Measurements from ENCODE around the gene MED22.

Gene MED22

GRCh38 chr9:133375724-133376654 is 28.1 kb upstream of the MED22 start, which contains the start of the genes STKLD1 and SURF4:
Gene STKLD1 (plus strand): TSS chr9:133376366. CDS start chr9:133376474, 108 bp downstream.
Gene SURF4 (minus strand): TSS chr9:133376060. CDS start chr9:133375969, 91 bp downstream.
- DNase-seq: peak; percentile 92 to 97

DNA sequence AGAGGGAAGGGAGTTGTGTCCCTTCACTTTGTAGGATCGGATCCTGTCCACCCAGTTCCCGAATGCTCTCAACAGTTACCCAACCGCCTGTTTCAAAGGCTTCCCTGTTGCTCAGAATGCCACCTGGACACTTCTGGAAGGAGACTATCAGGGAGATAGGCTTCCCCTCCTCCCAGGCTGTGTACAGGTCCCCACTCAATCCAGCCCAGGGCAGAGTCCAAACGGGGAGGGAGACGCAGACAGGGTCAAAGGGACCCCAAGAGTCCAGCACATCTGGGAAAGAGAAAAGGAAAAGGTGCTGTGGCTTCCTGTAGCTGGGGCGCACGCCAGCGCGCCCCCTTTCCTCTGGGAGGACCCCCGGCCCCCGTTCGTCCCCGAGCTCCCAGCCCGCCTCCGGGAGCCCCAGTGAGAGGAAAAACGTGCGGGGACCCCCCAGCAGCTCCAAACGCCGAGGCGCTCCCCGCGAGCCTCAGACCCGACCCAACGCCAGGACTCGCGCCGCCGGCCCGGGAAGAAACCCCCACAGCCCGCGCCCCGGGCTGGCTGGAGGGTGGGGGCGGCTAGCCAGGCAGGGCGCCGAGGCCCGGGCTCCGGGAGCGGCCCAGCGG is 27.3 kb upstream of the MED22 start:
- DNase-seq: peak; percentile 16 to 29

DNA sequence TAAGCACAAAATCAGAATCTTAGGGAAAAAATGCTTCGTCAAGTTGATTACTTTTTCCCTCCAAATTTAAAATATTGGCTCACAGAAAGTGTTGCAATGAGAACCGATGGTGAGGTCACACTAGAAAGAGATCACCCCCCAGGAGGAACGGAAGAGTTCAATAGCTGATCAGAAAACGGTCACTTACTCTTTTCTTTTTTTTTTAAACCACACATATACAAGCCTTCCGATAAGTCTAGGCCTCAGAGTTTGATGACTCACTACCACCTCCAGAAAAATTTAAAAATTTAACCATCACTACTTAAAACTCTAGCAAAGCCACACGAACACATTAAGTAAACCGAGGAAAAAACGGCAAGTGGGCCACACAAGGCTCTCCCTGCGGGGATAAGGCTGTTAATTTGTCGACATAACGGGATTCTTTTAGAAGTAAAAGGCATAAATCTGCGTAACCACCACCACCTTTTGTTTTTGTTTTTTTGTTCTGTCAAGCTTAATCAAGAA is 26.7 kb upstream of the MED22 start:
- DNase-seq: peak; percentile 33 to 54

DNA sequence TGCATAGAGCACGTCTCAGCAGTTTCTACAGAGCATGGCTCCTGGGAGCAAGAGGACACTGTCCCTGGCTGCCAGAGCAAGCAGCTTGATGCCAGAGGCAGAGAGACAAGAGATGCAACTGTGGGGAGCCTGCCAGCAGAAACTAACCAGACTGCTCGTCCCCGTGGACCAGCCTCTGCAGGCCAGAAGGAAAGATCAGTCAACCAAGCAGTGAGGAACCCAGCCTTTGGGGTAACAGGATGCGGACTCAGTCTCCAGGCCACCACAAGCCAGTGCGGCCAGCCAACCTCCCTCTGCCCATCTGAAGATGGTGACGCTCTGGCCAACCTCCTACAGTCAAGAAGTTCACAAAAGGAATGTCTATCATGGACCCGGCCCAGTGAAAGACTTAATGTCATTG is 24.2 kb upstream of the MED22 start:
- no peak for DNase-seq

DNA sequence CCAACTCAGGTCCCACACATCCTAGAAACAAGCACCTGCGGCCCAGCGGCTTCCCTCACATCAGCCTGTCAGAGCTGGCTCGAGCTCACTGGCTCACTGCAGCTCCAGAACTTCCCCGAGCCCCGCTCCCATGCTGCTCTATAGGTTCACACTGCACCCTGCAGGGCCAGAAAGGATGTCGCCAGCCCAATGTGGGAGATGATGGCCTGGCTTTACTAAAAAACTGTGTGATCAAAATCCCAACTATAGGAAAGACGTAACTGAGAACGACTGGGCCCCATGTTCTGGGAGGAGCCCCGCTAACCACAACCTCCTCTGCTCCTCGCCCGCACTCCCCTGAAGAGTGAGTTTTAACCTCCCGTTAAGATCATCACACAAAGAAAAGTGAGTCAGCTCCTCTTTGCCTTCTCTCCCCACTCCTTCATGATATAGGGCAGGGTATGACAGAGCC is 23.4 kb upstream of the MED22 start:
- peak in 1 of 2 donors; percentile 8 for DNase-seq

DNA sequence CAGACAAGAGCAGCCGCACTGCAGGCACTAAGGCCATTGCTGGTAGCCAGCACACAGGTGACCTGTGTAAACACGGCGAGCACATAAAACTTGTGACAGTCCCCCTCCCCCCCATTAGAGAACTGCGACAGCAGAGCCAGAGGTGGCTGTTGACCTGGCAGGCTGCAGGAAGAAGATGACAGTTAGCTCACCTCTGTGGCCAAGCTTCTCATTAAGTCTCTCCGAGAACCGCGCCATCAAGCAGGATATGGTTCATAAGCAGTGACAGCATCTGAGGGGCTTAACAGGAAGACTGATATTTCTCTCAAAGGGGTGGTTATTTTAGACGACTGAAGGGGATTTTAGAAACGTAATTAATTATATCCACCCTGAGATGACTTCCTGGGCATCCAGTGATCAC is 22.8 kb upstream of the MED22 start:
- no peak for DNase-seq

DNA sequence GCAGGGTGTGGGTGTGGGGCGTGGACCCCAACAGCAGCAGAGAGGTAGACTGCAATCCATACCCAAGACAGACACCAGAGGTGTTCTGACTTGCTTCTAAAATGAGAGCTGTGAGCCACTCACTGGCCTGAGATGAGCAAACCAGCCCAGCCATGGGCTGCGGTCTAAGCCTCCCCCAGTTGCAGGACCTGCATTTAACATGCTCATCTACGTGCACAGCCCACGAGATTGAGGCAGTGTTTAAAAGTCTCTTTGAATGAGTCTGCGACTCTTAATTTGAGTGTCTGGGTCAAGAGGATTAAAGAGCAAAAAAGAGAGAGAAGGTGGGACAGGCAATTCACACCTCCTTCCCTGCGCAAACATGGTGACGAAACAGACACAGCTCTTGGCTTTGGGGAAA is 22.0 kb upstream of the MED22 start:
- DNase-seq: no peak

DNA sequence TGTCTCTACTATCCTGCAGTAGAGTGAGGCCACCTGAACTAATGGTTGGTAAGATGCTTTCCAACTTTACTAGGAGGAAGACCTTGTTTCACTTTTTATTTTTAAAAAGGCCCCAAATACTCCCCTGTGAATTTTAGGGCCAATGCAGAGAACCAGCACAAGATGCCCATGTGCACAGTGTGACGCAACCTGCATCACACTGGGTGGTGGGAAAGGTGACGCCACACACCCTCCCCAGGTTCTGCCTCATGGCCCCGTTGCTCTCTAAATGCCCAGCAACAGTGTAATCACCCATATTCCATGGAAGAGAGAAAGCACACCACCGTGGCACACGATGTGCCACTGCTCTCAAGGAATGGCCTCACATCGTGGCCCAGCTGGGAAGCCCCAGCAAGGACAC is 21.5 kb upstream of the MED22 start:
- DNase-seq: no peak

DNA sequence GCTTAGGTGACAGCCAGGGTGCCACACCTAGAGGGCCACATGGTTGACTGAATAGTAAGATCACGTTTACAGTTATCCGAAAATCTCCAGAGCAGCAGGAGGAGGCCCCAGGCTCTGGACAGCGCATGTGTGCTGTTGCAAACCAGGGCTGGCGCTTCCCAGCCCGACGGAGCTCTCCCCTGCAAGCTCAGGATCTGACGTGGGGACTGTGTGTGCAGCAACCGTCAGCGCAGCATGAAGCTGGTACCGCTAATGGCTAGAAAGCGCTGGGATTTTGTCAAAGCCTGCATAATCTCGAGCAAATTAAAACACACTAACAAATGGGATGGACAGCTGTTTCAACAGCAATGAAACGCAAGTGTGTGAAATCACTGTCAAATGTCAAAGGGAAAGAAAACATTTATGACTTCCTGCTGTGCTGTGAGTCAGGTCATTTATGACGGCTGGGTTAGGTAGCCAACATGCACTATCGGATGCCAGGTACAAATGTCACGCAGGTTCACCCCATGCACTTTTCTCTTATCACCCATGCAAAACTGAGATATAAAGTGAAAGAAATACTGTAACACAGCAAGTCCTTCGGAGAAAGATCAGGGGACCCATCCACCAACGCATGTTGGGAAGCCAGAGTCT is 20.4 kb upstream of the MED22 start:
- DNase-seq: no peak

DNA sequence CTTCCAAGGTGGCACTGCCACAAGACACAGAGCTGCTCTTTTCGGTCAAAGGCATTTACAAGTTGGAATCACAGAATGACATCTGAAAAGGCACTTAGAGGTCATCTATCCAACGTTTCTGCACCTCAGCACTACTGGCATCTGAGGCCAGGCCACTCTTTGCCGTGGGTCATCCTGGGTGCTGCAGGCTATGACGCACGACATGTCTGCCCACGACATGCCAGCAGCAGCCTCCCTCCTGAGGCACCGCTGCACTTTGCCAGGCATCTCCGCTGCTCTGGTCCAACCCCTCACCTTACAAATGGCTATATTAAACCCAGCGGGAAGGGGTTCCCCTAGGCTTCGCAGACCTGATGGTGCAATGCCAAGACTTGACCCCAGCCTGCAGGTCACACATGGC is 19.8 kb upstream of the MED22 start:
- DNase-seq: no peak

- no peak for DNase-seq
Observed at GRCh38 chr9:133367221-133367620, 19.3 kb upstream of the MED22 start.

GRCh38 chr9:133366435-133366834 is 18.5 kb upstream of the MED22 start:
- no peak for DNase-seq

DNA sequence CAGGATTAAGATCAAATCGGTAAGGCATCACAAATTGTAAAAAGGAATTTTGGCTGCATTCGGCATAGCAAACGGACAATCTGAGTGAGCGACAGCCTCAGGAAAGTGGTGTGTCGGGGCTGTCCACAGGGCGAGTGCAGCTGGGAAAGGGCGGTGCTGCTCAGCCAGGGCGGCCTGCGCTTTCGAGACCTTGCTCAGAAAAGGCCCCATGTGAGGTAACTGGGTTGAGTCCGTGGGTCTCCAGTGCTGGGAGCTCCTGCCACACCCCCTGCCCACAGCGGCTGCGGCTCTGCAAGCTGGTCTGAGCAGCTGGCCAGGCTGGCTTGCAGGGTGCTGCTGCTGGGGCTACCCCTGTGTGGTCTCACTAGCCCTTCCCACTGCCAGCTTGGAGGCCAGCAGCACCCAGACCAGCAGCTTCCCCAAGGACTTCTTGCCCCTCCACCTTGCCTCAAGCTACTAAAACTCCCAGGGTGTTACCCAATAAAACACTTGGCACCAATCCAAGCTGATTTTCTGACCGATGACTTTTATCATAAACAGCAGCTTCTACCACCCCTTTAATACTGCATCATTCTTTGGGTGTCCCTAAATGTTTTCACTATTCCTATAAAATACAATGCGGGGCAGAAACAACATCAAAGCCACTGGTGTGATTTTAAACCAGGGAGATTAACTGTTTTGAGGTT is 14.6 kb upstream of the MED22 start:
- DNase-seq: no peak

- DNase-seq: no peak
Observed at GRCh38 chr9:133361507-133362092, 13.7 kb upstream of the MED22 start.

GRCh38 chr9:133360400-133361393 is 12.8 kb upstream of the MED22 start:
- no peak for DNase-seq

- no peak for DNase-seq
Observed at GRCh38 chr9:133359399-133360175, 11.7 kb upstream of the MED22 start.

GRCh38 chr9:133357656-133358055 is 9.7 kb upstream of the MED22 start:
- no peak for DNase-seq

DNA sequence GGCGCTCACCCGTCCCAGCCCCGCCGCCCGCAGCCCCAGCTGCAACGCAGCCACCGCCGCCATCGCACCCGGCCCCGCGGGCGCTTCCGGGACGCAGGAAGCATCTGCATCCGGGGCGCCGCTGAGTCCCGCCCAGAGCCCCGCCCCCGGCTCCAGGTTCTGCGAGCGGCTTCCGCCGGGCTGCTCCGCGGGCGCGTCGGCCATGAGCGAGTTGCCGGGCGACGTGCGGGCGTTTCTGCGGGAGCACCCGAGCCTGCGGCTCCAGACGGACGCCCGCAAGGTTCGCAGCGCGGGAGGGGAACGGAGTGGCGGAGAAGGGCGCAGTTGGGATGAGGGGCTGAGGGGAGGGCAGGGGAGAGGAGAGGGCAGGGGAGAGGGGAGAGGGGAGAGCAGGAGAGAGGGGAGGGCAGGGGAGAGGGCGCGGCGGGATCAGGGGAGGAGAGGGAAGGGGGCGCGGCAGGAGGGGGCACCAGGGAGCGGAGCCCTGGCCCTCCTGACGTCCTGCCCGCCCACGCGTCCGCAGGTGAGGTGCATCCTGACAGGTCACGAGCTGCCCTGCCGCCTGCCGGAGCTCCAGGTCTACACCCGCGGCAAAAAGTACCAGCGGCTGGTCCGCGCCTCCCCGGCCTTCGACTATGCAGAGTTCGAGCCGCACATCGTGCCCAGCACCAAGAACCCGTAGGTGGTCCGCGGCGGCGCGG is 8.6 kb upstream of the MED22 start, which contains the start of the genes SURF1 and SURF2:
TSS of gene SURF1 (minus strand) at position 97 of the 701 bp plus-strand sequence. CDS start at position 63, 34 bp downstream.
TSS of gene SURF2 (plus strand) at position 160 of the 701 bp plus-strand sequence. CDS start at position 203, 43 bp downstream.
- peak; percentile 78 to 89 for DNase-seq

DNA sequence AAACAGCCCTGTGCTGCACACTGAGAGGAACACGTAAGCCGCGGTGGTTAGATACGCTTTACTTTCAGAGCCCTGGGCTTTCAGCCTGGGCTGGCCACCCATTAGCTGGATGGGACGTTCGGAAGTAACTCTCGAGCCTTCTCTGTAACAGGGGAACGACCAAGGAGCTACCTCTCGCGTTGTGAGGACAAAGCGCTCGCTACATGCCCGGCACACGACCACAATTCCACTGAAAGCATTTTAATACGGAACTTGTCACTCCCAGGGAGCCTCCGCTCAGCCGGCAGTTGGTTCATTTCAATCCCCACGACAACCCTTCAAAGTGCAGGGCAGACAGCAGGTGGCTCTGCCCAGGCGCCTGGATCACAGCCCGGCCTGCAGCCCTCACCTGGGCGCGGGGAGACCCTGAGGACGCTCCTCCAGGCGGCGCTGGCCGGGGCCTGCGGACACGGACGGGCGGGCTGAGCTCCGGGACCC is 8.0 kb upstream of the MED22 start:
- no peak for DNase-seq

Measured in inflammatory macrophage treated with lipopolysaccharide for 1 hour (primary cell).